ENCODE measurements around the gene TMEM217.
"Not testable (repeated sequence)": the region's sequence is repeated elsewhere in the genome, so short reads cannot be mapped to it uniquely, and the experiment has no call there.

TMEM217 gene

GRCh38 chr6:37209461-37210205, 48.3 kb downstream of the TMEM217 start:
- DNase-seq = no peak

DNA sequence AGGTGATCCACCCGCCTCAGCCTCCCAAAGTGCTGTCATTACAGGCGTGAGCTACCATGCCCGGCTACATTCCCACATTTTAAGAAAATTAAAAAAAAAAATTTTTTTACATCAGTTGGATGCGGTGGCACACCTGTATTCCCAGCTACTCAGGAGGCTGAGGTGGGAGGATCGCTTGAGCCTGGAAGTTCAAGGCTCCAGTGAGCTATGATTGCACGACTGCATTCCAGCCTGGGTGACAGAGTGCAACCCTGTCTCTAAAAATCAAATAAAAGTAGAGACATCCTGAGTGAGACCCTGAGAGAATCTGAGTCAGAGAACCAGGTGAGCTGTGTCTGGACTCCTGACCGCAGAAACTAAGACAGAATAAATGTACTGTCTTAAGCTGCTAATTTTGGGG, 49.2 kb downstream of the TMEM217 start:
- DNase-seq = no peak

DNA sequence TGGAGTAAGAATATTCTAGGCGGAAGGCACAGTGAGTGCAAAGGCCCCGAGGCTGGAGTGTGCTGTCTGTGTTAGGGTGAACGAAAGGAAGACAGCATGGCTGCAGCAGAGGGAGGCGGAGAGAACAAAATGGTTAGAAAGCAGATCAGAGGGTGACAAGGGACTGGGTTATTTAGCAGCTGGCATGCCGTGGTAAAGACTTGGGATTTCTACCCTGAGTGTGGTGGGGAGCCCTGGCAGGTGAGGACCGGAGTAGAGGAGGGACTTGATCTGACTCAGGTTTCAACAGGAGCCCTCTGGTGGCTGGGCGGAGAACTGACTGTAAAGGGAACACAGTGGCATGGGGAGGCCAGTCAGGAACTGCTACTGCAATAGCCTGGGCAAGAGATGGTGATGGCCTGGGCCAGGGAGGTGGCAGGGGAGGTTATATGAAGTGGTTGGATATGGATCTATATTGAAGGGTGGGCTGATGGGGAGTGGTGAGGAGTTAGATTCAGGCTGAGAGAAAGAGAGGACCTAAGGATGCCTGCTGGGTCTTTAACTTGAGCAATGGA, 50.0 kb downstream of the TMEM217 start:
- peak; percentile 72 for DNase-seq

- DNase-seq = no peak
Measured at GRCh38 chr6:37206622-37207021, 51.3 kb downstream of the TMEM217 start.

- no peak for DNase-seq
Measured at GRCh38 chr6:37205997-37206340, 52.0 kb downstream of the TMEM217 start.

GRCh38 chr6:37205175-37205996, 52.6 kb downstream of the TMEM217 start:
- no peak for DNase-seq

- no peak for DNase-seq
Measured at GRCh38 chr6:37204014-37204751, 53.8 kb downstream of the TMEM217 start.

DNA sequence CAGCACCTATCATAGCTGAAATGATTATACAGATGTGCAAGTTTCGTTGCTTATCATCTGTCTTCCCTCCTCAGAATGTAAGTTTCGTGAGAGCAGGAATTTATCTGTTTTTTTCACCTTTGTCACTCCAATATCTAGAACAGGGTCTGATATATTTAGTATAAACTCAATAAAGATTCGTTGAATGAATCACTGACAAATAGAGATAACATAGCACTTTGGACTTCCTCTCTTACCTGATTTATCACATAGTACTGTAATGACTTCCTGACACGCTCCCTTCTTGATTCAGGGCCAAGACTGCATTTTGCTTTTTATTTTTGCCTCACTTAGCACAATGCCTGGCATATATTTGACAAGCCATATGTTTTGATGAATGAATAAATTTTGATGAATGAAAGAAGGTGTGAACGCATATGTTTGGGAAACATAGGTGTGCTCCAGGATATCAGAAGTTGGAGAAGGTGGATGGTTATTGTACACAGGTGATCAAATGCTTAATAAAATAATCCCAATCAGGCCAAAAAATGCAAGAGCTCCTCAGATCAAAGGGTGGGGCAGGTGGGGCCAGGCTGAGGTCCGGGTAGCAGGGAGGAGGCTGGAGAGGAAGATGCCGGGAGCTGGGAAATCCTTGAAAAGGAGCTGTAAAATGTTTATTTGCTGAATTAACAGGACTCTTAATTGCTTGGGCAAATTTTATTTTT, 55.0 kb downstream of the TMEM217 start:
- DNase-seq = no peak

- DNase-seq = no peak
Measured at GRCh38 chr6:37201726-37202125, 56.2 kb downstream of the TMEM217 start.

- no peak for DNase-seq
Measured at GRCh38 chr6:37200085-37200484, 57.9 kb downstream of the TMEM217 start.

DNA sequence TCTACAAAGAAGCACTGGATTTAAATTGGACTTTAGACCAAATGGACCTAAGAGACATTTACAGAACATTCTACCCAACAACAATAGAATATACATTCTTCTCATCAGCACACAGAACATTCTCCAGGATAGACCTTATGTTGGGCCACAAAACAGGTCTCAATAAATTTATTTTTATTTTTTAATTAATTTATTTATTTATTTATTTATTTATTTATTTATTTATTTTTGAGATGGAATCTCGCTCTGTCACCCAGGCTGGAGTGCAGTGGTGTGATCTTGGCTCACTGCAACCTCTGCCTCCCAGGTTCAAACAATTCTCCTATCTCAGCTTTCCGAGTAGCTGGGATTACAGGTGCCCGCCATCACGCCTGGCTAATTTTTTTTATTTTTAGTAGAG, 61.5 kb downstream of the TMEM217 start:
- DNase-seq = not testable (repeated sequence)

DNA sequence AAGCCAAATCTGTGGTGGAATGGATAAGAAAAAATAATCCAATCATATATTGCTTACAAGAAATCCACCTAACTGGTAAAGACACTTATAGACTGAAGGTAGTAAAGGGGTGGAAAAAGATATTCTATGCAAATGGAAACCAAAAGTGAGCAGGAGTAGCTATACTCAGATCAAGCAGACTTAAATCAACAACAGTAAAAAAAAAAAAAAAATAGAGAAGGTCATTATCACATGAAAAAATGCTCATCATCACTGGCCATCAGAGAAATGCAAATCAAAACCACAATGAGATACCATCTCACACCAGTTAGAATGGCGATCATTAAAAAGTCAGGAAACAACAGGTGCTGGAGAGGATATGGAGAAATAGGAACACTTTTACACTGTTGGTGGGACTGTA, 63.1 kb downstream of the TMEM217 start:
- not testable (repeated sequence) for DNase-seq

DNA sequence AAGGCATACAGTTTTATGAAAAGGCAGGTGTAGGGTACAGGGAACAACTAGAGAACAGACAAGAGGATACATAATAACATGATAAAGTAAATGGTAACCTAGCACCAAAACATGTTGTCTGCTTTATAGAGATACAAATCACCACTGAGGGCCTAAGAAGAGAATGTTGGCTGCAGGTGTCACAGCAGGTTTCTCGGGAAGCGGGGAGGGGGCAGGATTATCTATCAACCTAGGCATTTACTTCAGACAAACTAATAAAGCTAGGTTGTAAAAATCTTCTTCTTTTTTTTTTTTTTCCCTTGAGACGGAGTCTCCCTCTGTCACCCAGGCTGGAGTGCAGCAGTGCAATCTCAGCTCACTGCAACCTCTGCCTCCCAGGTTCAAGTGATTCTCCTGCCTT, 65.3 kb downstream of the TMEM217 start:
- peak; percentile 74 for DNase-seq

GRCh38 chr6:37190159-37190535, 67.8 kb downstream of the TMEM217 start:
- DNase-seq = no peak

DNA sequence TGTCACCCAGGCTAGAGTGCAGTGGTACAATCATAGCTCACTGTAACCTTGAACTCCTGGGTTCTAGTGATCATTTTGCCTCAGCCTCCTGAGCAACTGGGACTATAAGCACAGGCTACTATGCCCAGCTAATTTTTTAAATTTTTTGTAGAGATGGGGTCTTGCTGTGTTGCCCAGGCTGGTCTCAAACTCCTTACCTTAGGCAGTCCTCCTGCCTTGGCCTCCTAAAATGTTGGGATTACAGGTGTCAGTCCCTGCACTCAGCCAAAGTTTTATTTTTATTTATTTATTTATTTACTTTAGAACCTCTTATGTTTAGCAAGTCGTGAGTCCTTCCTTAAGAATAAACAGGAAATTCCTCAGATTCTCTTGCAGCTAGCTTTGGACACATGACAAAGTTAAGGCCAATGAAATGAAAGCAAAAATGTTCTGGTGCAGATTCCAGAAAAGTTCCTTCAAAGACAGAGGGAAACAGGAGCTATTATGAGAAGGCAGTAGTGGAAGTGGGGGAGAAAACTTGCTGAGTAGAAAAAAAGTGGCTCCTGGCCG, 68.9 kb downstream of the TMEM217 start:
- no peak for DNase-seq

GRCh38 chr6:37187321-37188022, 70.5 kb downstream of the TMEM217 start:
- DNase-seq = no peak

DNA sequence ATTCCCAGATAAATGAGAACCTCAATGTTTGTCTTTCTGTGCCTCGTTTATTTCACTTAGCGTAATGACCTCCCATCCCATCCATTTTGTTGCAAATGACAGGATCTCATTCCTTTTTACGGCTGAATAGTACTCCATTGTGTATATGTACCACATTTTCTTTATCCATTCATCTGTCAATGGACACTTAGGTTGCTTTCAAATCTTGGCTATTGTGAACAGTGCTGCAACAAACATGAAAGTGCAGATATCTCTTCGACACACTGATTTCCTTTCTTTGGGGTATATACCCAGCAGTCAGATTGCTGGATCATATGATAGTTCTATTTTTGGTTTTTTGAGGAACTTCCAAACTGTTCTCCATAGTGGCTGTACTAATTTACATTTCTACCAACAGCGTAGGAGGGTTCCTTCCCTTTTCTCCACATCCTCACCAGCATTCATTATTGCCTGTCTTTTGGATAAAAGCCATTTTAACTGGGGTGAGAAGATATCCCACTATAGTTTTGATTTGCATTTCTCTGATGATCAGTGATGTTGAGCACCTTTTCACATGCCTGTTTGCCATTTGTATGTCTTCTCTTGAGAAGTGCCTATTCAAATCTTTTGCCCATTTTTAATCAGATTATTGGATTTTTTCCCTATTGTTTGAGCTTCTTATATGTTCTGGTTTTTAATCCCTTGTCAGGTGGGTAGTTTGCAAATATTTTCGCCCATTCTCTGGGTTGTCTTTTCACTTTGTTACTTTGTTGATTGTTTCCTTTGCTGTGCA, 71.8 kb downstream of the TMEM217 start:
- DNase-seq = not testable (repeated sequence)

GRCh38 chr6:37182736-37183590, 75.0 kb downstream of the TMEM217 start:
- DNase-seq = no peak

GRCh38 chr6:37180610-37181009, 77.3 kb downstream of the TMEM217 start:
- not testable (repeated sequence) for DNase-seq

- DNase-seq = no peak
Measured at GRCh38 chr6:37180075-37180474, 77.9 kb downstream of the TMEM217 start.

Data from NCI-H774 (cell line).